ENCODE results near the gene HTR3A.

Gene HTR3A

GRCh38 chr11:113998574-113998973 lies 23.7 kb downstream of the HTR3A start:
- Histone ChIP-seq H3K4me3 (ENCODE audit: low read depth, low read length) (no peak overlapping the region), H3K27me3 (replicated peaks) (no peaks in the 10 kb centered on the region), H3K27ac (no peak overlapping the region), H3K36me3 (replicated peaks) (no peaks in the 10 kb centered on the region)
- TF ChIP-seq CTCF (IDR thresholded peaks at IDR 0.05; ENCODE audit: low read depth, low read length, missing control alignments), result no peak
- DNase-seq, result no peak
- in situ Hi-C loops (cut with HindIII; ENCODE audit: low pct_ligation_motif_present, low sequenced_read_pairs), result no loop called here

- Histone ChIP-seq H3K27ac (no peak overlapping the region), H3K36me3 (replicated peaks) (no peaks in the 10 kb centered on the region), H3K4me3 (ENCODE audit: low read depth, low read length) (no peak overlapping the region), H3K27me3 (replicated peaks) (no peaks in the 10 kb centered on the region)
- DNase-seq, result no peak
- in situ Hi-C loops (cut with HindIII; ENCODE audit: low pct_ligation_motif_present, low sequenced_read_pairs), result no loop called here
- no peak for TF ChIP-seq CTCF (IDR thresholded peaks at IDR 0.05; ENCODE audit: low read depth, low read length, missing control alignments)
Observed at GRCh38 chr11:114000526-114000925, 25.6 kb downstream of the HTR3A start.

- no peak for TF ChIP-seq CTCF (IDR thresholded peaks at IDR 0.05; ENCODE audit: low read depth, low read length, missing control alignments)
- Histone ChIP-seq H3K36me3 (replicated peaks) (no peaks in the 10 kb centered on the region), H3K27ac (no peak overlapping the region), H3K4me3 (ENCODE audit: low read depth, low read length) (no peak overlapping the region), H3K27me3 (replicated peaks) (no peaks in the 10 kb centered on the region)
- in situ Hi-C loops (cut with HindIII; ENCODE audit: low pct_ligation_motif_present, low sequenced_read_pairs), result no loop called here
- DNase-seq, result no peak
Observed at GRCh38 chr11:114001416-114001815, 26.5 kb downstream of the HTR3A start.

GRCh38 chr11:114008331-114008730 lies 33.4 kb downstream of the HTR3A start:
- in situ Hi-C loops (cut with HindIII; ENCODE audit: low pct_ligation_motif_present, low sequenced_read_pairs), result no loop called here
- Histone ChIP-seq H3K36me3 (replicated peaks) (no peaks in the 10 kb centered on the region), H3K27ac (no peak overlapping the region), H3K4me3 (ENCODE audit: low read depth, low read length) (no peak overlapping the region), H3K27me3 (replicated peaks) (no peaks in the 10 kb centered on the region)
- no peak for DNase-seq
- TF ChIP-seq CTCF (IDR thresholded peaks at IDR 0.05; ENCODE audit: low read depth, low read length, missing control alignments), result no peak

GRCh38 chr11:114010931-114011330 lies 36.0 kb downstream of the HTR3A start:
- in situ Hi-C loops (cut with HindIII; ENCODE audit: low pct_ligation_motif_present, low sequenced_read_pairs), result no loop called here
- H3K27me3 ChIP-seq (replicated peaks), result no peaks in the 10 kb centered on the region
- H3K4me3 ChIP-seq (ENCODE audit: low read depth, low read length), result no peak overlapping the region
- no peak for TF ChIP-seq CTCF (IDR thresholded peaks at IDR 0.05; ENCODE audit: low read depth, low read length, missing control alignments)
- no peak overlapping the region for H3K27ac ChIP-seq
- no peak for DNase-seq
- no peaks in the 10 kb centered on the region for H3K36me3 ChIP-seq (replicated peaks)

- in situ Hi-C loops (cut with HindIII; ENCODE audit: low pct_ligation_motif_present, low sequenced_read_pairs), result no loop called here
- no peaks in the 10 kb centered on the region for H3K36me3 ChIP-seq (replicated peaks)
- no peak overlapping the region for H3K4me3 ChIP-seq (ENCODE audit: low read depth, low read length)
- H3K27me3 ChIP-seq (replicated peaks), result no peaks in the 10 kb centered on the region
- TF ChIP-seq CTCF (IDR thresholded peaks at IDR 0.05; ENCODE audit: low read depth, low read length, missing control alignments), result no peak
- DNase-seq, result no peak
- H3K27ac ChIP-seq, result no peak overlapping the region
Observed at GRCh38 chr11:114011443-114011842, 36.5 kb downstream of the HTR3A start.
